GM18498 (cell line): Measurements from ENCODE around the gene PUSL1.
"Not testable (repeated sequence)": the region's sequence is repeated elsewhere in the genome, so short reads cannot be mapped to it uniquely, and the experiment has no call there.

Experiments
- ATAC-seq: cut with Tn5 transposase; IDR thresholded peaks from one replicate; pipeline ENCODE4 v1.9.1; 2021; ENCODE audit warnings: mild to moderate bottlenecking, moderate library complexity; ENCODE audit not compliant: unreplicated experiment

Gene PUSL1

GRCh38 chr1:1307261-1307922, 1.0 kb upstream of the PUSL1 start:
- peak; percentile 13 for ATAC-seq

- no peak for ATAC-seq
These were observed 406 bp downstream of the PUSL1 start for GRCh38 chr1:1308756-1309250.

- ATAC-seq = no peak
These were observed 1.1 kb downstream of the PUSL1 start for GRCh38 chr1:1309251-1310108.

- ATAC-seq = no peak
These were observed 1.6 kb downstream of the PUSL1 start for GRCh38 chr1:1310109-1310385.

GRCh38 chr1:1310476-1311053, 2.2 kb downstream of the PUSL1 start:
- ATAC-seq = no peak

GRCh38 chr1:1311107-1312104, 3.0 kb downstream of the PUSL1 start:
- ATAC-seq = no peak

GRCh38 chr1:1312450-1313314, 4.3 kb downstream of the PUSL1 start:
- ATAC-seq = no peak

GRCh38 chr1:1313500-1314236, 5.3 kb downstream of the PUSL1 start:
- ATAC-seq = no peak

GRCh38 chr1:1314237-1314586, 5.8 kb downstream of the PUSL1 start:
- ATAC-seq = no peak

GRCh38 chr1:1314678-1315335, 6.4 kb downstream of the PUSL1 start:
- no peak for ATAC-seq

- ATAC-seq = no peak
These were observed 7.1 kb downstream of the PUSL1 start for GRCh38 chr1:1315435-1315954.

GRCh38 chr1:1316199-1316598, 7.8 kb downstream of the PUSL1 start:
- ATAC-seq = not testable (repeated sequence)

- ATAC-seq = no peak
These were observed 9.0 kb downstream of the PUSL1 start for GRCh38 chr1:1317420-1317819.

- ATAC-seq = no peak
These were observed 9.8 kb downstream of the PUSL1 start for GRCh38 chr1:1318131-1318652.

- ATAC-seq = no peak
These were observed 10.6 kb downstream of the PUSL1 start for GRCh38 chr1:1318777-1319645.

GRCh38 chr1:1319646-1319941, 11.2 kb downstream of the PUSL1 start:
- ATAC-seq = no peak

- no peak for ATAC-seq
These were observed 12.5 kb downstream of the PUSL1 start for GRCh38 chr1:1320666-1321448.
